GM23338 (cell line): Measurements from ENCODE around the gene FRMD4A. TPM values are rescaled to one million over a fixed set of nuclear protein-coding genes. Genes with fewer than 3 reads are reported as not detected.

Experiments
- ATAC-seq: fragments of 200-7000 bp; cut with Tn5 transposase; 3 replicates; pipeline ENCODE4 v1.9.1; 2020
- DNase-seq: peaks from one replicate; pipeline ENCODE4 v3.0.0-alpha.2; 2015; ENCODE audit warnings: low spot score
- H2AFZ ChIP-seq: fragments of 200-600 bp; sonication (generic); 2 replicates; pipeline ENCODE4 v1.8.0; 2016; ENCODE audit warnings: antibody characterized with exemption, mild to moderate bottlenecking, moderate library complexity
- H3F3A ChIP-seq: fragments of 200-600 bp; sonication (generic); replicated peaks from 2 replicates; pipeline ENCODE4 v1.8.0; 2017; ENCODE audit warnings: antibody characterized with exemption, mixed run types, low read depth
- H3K27ac ChIP-seq: fragments of 200-600 bp; sonication (generic); 2 replicates; pipeline ENCODE4 v1.6.1; 2016; ENCODE audit warnings: low read depth
- H3K27me3 ChIP-seq: fragments of 200-600 bp; sonication (generic); 2 replicates; pipeline ENCODE4 v1.8.0; 2016; ENCODE audit warnings: mild to moderate bottlenecking, mixed run types, moderate library complexity; ENCODE audit not compliant: insufficient read depth
- H3K36me3 ChIP-seq: fragments of 200-600 bp; sonication (generic); 2 replicates; pipeline ENCODE4 v1.8.0; 2016; ENCODE audit warnings: mild to moderate bottlenecking; ENCODE audit not compliant: insufficient read depth
- H3K4me1 ChIP-seq: fragments of 200-600 bp; sonication (generic); 2 replicates; pipeline ENCODE4 v1.8.0; 2016; ENCODE audit warnings: mild to moderate bottlenecking, moderate library complexity; ENCODE audit not compliant: insufficient read depth
- H3K4me2 ChIP-seq: fragments of 200-600 bp; sonication (generic); 2 replicates; pipeline ENCODE4 v1.7.1; 2017; ENCODE audit warnings: mixed run types
- H3K4me3 ChIP-seq: fragments of 200-600 bp; sonication (generic); 2 replicates; pipeline ENCODE4 v1.6.1; 2016; ENCODE audit warnings: mixed run types
- H3K79me2 ChIP-seq: fragments of 200-600 bp; sonication (generic); replicated peaks from 2 replicates; pipeline ENCODE4 v1.8.0; 2017; ENCODE audit warnings: mild to moderate bottlenecking; ENCODE audit not compliant: insufficient read depth
- H3K9me2 ChIP-seq: fragments of 200-600 bp; sonication (generic); 2 replicates; pipeline ENCODE4 v1.8.0; 2017; ENCODE audit not compliant: insufficient read depth
- H4K20me1 ChIP-seq: fragments of 200-600 bp; sonication (generic); replicated peaks from 2 replicates; pipeline ENCODE4 v1.8.0; 2017; ENCODE audit warnings: mild to moderate bottlenecking; ENCODE audit not compliant: insufficient read depth
- H3K27ac Mint-ChIP-seq: 2 replicates; pipeline ENCODE4 v1.8.0; 2020; ENCODE audit warnings: inconsistent platforms, mild to moderate bottlenecking, moderate library complexity, mixed read lengths
- H3K27me3 Mint-ChIP-seq: 3 replicates; pipeline ENCODE4 v1.8.0; 2022; ENCODE audit warnings: low read depth, mild to moderate bottlenecking, moderate library complexity, mixed read lengths, inconsistent platforms; ENCODE audit not compliant: insufficient read depth, poor library complexity
- H3K36me3 Mint-ChIP-seq: 3 replicates; pipeline ENCODE4 v1.8.0; 2021; ENCODE audit warnings: low read depth, mild to moderate bottlenecking, inconsistent platforms, moderate library complexity, mixed read lengths
- H3K4me1 Mint-ChIP-seq: 3 replicates; pipeline ENCODE4 v1.8.0; 2020; ENCODE audit warnings: mild to moderate bottlenecking, inconsistent platforms, mixed read lengths
- H3K4me3 Mint-ChIP-seq: 3 replicates; pipeline ENCODE4 v1.8.0; 2021; ENCODE audit warnings: moderate library complexity, mild to moderate bottlenecking, inconsistent platforms, mixed read lengths
- H3K9me3 Mint-ChIP-seq: 3 replicates; pipeline ENCODE4 v1.8.0; 2020; ENCODE audit warnings: moderate library complexity, mild to moderate bottlenecking, inconsistent platforms, mixed read lengths
- CREB1 ChIP-seq: fragments of 250-450 bp; sonication (Bioruptor Pico); IDR thresholded peaks from 2 replicates; pipeline ENCODE4 v1.5.0; 2020; ENCODE audit warnings: low read depth, mild to moderate bottlenecking, moderate library complexity
- ETS1 ChIP-seq: IDR thresholded peaks from 2 replicates; pipeline ENCODE4 v1.6.1; 2016; ENCODE audit warnings: antibody characterized with exemption
- EZH2 ChIP-seq: fragments of 200-600 bp; sonication (generic); IDR thresholded peaks from one replicate; pipeline ENCODE4 v1.8.0; 2017; ENCODE audit warnings: antibody characterized with exemption, mild to moderate bottlenecking, low read depth; ENCODE audit not compliant: unreplicated experiment
- EZH2phosphoT487 ChIP-seq: fragments of 200-600 bp; sonication (generic); IDR thresholded peaks from one replicate; pipeline ENCODE4 v1.8.1; 2018; ENCODE audit warnings: antibody characterized with exemption; ENCODE audit not compliant: unreplicated experiment
- JUNB ChIP-seq: IDR thresholded peaks from one replicate; pipeline ENCODE4 v1.6.1; 2016; ENCODE audit warnings: antibody characterized with exemption; ENCODE audit not compliant: unreplicated experiment
- NANOG ChIP-seq: IDR thresholded peaks from 2 replicates; pipeline ENCODE4 v1.6.1; 2016; ENCODE audit warnings: antibody characterized with exemption, borderline replicate concordance
- POLR2AphosphoS5 ChIP-seq: IDR thresholded peaks from 2 replicates; pipeline ENCODE4 v1.6.1; 2016; ENCODE audit warnings: antibody characterized with exemption, low read depth
- REST ChIP-seq: IDR thresholded peaks from one replicate; pipeline ENCODE4 v1.6.1; 2018; ENCODE audit warnings: antibody characterized with exemption; ENCODE audit not compliant: unreplicated experiment
- STAT1 ChIP-seq: IDR thresholded peaks from one replicate; pipeline ENCODE4 v1.6.1; 2016; ENCODE audit warnings: antibody characterized with exemption; ENCODE audit not compliant: unreplicated experiment
- ZNF114 ChIP-seq: fragments of 250-450 bp; sonication (Bioruptor Pico); IDR thresholded peaks from 2 replicates; pipeline ENCODE4 v1.5.0; 2020; ENCODE audit warnings: mild to moderate bottlenecking, moderate library complexity
- ZNF331 ChIP-seq: fragments of 250-450 bp; sonication (Bioruptor Pico); IDR thresholded peaks from 2 replicates; pipeline ENCODE4 v1.5.0; 2020; ENCODE audit warnings: low read depth, mild to moderate bottlenecking, moderate library complexity
- polyA plus RNA-seq: library from polyadenylated mRNA; unstranded; fragments of >200 nt; fragmentation: Nextera tagmentation; extraction: Ambion mirVana; gene quantifications from 2 replicates; pipeline ENCODE4 v1.2.1, GENCODE V29; 2016
- total RNA-seq: library from RNA; depleted of rRNA; stranded (reverse); fragments of >200 nt; shearing (Covaris generic); gene quantifications from 2 replicates; pipeline ENCODE4 v1.2.3, GENCODE V29; 2014

FRMD4A gene
- total and polyA plus RNA-seq, 2 experiments from 2014 or later = 14.0 to 20.1 TPM

- H2AFZ ChIP-seq = no peak overlapping the region
- Mint-ChIP-seq H3K36me3 (no peaks in the 10 kb centered on the region), H3K9me3 (no peaks in the 10 kb centered on the region; the same call in 1 of the 3 replicates), H3K4me1 (peaks cover 2% of the 10 kb centered on the region; the same call in 1 of the 3 replicates), H3K27ac (no peak overlapping the region), H3K4me3 (no peak overlapping the region), H3K27me3 (peaks cover 4% of the 10 kb centered on the region)
- no peak overlapping the region for H3K4me2 ChIP-seq
- H3K27me3 ChIP-seq = no peaks in the 10 kb centered on the region
- no peak overlapping the region for H3K27ac ChIP-seq
- ATAC-seq = no peak
- H3K79me2 ChIP-seq = no peaks in the 10 kb centered on the region
- DNase-seq = no peak
- 0 out of 2 replicates have a peak, but pooled peaks cover 4% of the 10 kb centered on the region for H3K4me1 ChIP-seq
- H3K9me2 ChIP-seq = 0 out of 2 replicates have a peak, but pooled peaks cover 6% of the 10 kb centered on the region
- H3K4me3 ChIP-seq = no peak overlapping the region
- no peaks in the 10 kb centered on the region for H4K20me1 ChIP-seq
- H3K36me3 ChIP-seq = no peaks in the 10 kb centered on the region
- TF ChIP-seq STAT1 = no peak
- TF ChIP-seq EZH2phosphoT487 = no peak
- TF ChIP-seq JUNB = no peak
- TF ChIP-seq ZNF114 (CRISPR knock-in tag) = no peak
- no peak for TF ChIP-seq NANOG
- no peak for TF ChIP-seq EZH2
- TF ChIP-seq POLR2AphosphoS5 = no peak
- no peak for TF ChIP-seq ZNF331 (CRISPR knock-in tag)
- no peak for TF ChIP-seq CREB1 (CRISPR knock-in tag)
- H3F3A ChIP-seq = no peaks in the 10 kb centered on the region
These were observed 268.0 kb downstream of the FRMD4A start for GRCh38 chr10:14062528-14063260.

GRCh38 chr10:14060320-14061070 is 270.2 kb downstream of the FRMD4A start:
- no peaks in the 10 kb centered on the region; the same call in 2 of the 3 replicates for H3K9me3 Mint-ChIP-seq
- Histone ChIP-seq H2AFZ (no peak overlapping the region), H3K27me3 (no peaks in the 10 kb centered on the region), H3F3A (no peaks in the 10 kb centered on the region), H3K4me1 (peaks cover 15% of the 10 kb centered on the region), H3K36me3 (no peaks in the 10 kb centered on the region), H4K20me1 (no peaks in the 10 kb centered on the region), H3K79me2 (no peaks in the 10 kb centered on the region), H3K4me2 (no peak overlapping the region), H3K4me3 (no peak overlapping the region), H3K9me2 (0 out of 2 replicates have a peak, but pooled peaks cover 6% of the 10 kb centered on the region), H3K27ac (no peak overlapping the region)
- no peak for DNase-seq
- H3K27me3 Mint-ChIP-seq = no peaks in the 10 kb centered on the region
- no peak overlapping the region for H3K27ac Mint-ChIP-seq
- H3K36me3 Mint-ChIP-seq = no peaks in the 10 kb centered on the region; the same call in 2 of the 3 replicates
- no peak for ATAC-seq
- no peak for TF ChIP-seq REST
- no peak for TF ChIP-seq ETS1
- no peak for TF ChIP-seq ZNF331 (CRISPR knock-in tag)
- TF ChIP-seq CREB1 (CRISPR knock-in tag) = no peak
- TF ChIP-seq POLR2AphosphoS5 = no peak
- no peak for TF ChIP-seq EZH2
- no peak for TF ChIP-seq ZNF114 (CRISPR knock-in tag)
- no peak overlapping the region for H3K4me3 Mint-ChIP-seq
- peaks cover 16% of the 10 kb centered on the region for H3K4me1 Mint-ChIP-seq
